NT2/D1 (cell line): ENCODE results near the gene ECI2.

Experiments used
- SUZ12 ChIP-seq: IDR thresholded peaks from 2 replicates; pipeline ENCODE4 v1.6.1; 2011; ENCODE audit not compliant: insufficient read length, insufficient read depth; ENCODE audit errors: extremely low read depth
- ZNF274 ChIP-seq: IDR thresholded peaks from 2 replicates; pipeline ENCODE4 v1.6.1; 2011; ENCODE audit warnings: mild to moderate bottlenecking, low read depth, low read length

DNA sequence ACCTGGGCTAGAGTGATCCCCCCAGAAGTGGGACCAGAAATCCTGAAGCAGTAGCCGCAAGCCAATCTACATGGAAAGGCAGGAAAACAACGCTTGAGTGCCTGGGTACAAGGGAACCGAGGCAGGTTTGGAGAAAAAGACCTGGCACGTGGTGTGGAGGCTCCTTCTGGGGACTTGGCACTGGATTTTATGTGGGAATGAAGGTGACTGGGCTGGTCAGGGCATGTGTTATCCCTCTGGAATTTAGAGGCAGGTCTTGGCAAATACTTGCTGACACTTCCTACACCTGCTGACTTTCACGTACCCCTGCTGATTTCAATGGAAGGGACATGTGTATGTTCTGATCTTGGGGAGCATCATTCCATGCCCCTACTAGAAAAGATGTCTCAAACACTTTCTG lies 31.4 kb downstream of the ECI2 start:
- TF ChIP-seq ZNF274, result no peak
- no peak for TF ChIP-seq SUZ12
